HuH-7 (cell line): ENCODE results near the gene SAC3D1.
"Not testable (repeated sequence)": the region's sequence is repeated elsewhere in the genome, so short reads cannot be mapped to it uniquely, and the experiment has no call there.

Source experiments
- DNase-seq: peaks from one replicate; pipeline ENCODE4 v3.0.0; 2011; ENCODE audit warnings: low spot score

The SAC3D1 gene

GRCh38 chr11:65040847-65041622 is at the start of gene SAC3D1:
SAC3D1 (plus strand) TSS chr11:65041210; CDS start chr11:65041293, 83 bp downstream.
- peak; percentile 90 for DNase-seq

DNA sequence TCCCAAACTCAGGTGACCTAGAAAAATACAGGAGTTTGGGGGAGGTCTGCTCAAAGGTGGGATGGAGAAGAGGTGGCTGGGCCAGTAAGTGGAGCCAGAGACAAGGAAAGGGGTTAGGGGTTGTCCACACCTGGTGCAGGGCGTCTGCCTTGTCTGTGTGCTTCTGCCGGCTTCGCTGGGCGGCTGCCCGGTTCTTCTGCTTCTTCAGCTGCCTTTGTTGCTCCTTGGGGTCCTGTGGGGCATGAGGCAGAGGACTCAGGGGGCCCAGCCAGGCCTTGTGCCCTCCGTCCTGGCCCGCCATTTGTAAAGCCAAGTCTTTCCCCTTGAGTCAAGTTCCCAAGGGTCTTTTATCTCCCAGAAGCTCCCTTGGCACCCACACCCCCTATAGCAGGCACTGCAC is 46.7 kb upstream of the SAC3D1 start:
- no peak for DNase-seq

DNA sequence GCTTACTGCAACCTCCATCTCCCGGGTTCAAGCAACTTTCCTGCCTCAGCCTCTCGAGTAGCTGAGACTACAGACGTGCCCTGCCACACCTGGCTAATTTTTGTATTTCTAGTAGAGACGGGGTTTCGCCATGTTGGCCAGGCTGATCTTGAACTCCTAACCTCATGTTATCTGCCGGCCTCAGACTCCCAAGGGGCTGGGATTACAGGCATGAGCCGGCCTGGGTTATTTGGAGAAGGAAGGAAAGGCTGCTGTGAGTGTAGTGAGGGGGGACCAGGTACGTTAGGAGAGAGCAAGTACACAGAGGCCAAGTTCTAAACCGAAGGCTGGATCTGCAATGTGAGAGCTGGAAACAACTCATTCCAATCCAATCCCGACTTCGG is 44.7 kb upstream of the SAC3D1 start:
- DNase-seq = no peak

- peak; percentile 80 for DNase-seq
These were observed 44.2 kb upstream of the SAC3D1 start, which contains the start of gene BATF2 for GRCh38 chr11:64996710-64997380. BATF2 (minus strand) TSS chr11:64996971; CDS start chr11:64996914, 57 bp downstream.

GRCh38 chr11:64998141-64998540 is 42.9 kb upstream of the SAC3D1 start:
- no peak for DNase-seq

DNA sequence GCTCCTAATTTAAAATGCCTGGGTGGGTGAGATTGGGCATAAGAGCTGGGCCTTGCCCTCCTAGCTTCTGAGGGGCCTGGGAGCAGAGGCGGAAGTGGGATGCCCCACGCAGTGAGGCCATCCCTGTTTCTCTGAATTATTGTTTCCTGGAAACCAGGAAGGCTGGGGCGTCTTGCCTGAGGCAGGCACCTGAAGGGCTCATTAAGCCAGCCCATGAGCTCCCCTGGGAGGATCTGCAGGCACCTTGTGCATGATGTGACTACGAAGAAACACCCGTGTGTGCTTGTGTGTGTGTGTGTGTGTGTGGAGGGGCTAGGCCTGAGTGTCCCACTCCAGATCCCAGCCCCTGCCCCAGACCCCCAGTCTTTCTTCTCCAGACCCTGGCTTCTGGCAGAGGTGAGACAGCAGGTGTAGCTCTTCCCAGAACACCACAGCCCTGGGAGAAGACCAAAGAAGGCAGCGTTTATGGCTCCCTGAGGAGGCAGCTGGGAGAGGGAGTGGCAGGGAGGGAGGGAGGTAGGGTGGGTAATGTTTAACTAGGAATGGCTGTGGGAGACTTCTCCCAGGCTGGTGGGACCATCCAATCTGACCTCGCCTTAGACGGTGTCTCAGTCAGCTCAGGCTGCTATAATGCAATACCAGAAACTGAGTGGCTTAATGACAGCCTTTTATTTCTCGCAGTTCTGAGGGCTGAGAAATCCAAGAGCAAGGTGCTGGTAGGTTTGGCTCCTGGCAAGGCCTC is 42.1 kb upstream of the SAC3D1 start:
- peak; percentile 69 for DNase-seq

GRCh38 chr11:64999478-64999877 is 41.5 kb upstream of the SAC3D1 start:
- no peak for DNase-seq

DNA sequence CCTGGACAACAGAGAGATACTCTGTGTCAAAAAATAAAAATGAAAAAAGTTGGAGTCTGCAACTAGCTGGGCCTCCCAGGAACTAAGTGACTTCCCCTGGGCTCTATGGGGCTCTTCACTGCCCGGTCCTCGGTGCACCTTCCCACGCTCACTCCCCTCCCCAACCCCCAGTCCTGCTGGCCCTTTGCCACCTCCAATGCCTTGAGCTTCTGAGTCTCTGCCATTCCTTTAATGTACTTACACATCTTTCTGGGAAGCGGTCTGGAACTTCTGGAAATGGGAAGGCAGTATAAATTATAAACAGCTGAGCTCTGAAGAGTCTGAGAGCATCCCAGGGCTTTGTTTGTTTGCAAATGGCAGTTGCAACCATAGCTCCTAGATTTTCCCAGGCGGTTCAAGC is 38.3 kb upstream of the SAC3D1 start:
- no peak for DNase-seq

- no peak for DNase-seq
These were observed 37.7 kb upstream of the SAC3D1 start for GRCh38 chr11:65003282-65003681.

- not testable (repeated sequence) for DNase-seq
These were observed 37.0 kb upstream of the SAC3D1 start for GRCh38 chr11:65003968-65004367.

DNA sequence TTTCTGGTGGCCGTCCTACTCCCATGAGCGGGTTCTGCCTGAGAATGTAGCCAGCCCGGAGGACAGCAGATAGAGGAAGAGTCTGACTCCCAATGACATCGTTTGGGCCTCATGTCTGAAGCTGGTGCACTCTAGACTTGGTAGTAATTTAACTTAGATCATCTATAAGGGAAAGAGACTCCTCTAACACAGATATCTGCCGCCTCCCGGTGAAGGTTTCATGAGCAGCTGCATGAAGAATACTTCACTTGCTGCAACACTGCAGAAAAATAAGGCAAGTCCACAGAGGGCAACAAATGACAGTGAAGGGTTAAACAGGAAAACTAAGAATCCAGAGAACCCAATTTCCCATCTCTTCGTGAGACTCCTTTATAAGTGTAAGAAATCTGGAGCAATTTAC is 33.0 kb upstream of the SAC3D1 start:
- no peak for DNase-seq

DNA sequence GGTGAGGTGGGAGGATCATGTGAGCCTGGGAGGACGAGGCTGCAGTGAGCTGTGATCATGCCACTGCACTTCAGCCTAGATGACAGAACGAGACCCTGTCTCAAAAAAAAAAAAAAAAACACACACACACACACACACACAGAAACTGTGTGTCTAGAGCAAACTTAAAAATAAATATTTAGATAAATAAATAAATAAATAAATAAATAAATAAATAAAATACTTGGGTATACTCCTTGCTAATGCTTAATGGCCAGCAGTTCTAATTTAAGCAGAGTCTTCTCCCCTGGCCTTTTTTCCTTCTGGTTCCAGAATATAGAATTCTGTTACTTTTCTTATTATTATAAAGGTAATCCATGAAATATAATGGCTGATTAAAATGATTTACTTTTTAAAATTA is 32.1 kb upstream of the SAC3D1 start:
- DNase-seq = no peak

DNA sequence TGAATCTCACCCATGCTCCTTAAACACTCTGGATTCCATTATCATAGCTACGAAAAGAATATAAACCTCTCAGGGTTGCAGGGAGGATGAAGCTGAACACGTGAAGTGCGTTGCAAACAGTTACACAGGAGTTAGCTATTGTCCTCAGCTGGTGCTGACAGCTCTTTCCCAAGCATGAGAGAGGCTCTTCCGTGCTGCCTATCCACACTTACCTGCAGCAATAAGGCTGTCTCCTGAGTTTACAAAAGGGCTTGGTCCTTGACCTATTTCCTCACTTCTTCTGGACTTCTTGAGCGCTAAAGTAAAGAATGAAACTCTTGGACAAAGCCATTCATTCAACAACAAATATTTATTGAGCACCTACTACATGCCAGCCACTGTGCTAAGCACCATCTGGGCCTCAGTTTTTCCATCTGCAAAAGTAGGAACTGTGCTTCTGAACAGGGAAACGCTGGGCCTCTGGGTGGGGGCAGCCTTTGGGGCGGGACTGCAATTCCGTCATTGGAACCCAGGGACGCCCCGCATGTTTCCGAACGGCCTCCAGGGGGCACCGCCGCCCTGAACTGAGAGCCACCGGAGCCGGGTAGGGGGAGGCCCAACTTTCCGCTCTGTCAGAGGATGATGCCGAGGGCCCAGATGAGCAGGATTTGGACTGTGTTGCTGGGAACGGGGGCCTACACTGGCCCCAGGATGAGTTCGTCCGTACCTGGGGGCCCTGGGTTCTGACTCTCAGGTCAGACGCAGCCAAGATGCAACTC is 27.7 kb upstream of the SAC3D1 start:
- DNase-seq = peak; percentile 89

DNA sequence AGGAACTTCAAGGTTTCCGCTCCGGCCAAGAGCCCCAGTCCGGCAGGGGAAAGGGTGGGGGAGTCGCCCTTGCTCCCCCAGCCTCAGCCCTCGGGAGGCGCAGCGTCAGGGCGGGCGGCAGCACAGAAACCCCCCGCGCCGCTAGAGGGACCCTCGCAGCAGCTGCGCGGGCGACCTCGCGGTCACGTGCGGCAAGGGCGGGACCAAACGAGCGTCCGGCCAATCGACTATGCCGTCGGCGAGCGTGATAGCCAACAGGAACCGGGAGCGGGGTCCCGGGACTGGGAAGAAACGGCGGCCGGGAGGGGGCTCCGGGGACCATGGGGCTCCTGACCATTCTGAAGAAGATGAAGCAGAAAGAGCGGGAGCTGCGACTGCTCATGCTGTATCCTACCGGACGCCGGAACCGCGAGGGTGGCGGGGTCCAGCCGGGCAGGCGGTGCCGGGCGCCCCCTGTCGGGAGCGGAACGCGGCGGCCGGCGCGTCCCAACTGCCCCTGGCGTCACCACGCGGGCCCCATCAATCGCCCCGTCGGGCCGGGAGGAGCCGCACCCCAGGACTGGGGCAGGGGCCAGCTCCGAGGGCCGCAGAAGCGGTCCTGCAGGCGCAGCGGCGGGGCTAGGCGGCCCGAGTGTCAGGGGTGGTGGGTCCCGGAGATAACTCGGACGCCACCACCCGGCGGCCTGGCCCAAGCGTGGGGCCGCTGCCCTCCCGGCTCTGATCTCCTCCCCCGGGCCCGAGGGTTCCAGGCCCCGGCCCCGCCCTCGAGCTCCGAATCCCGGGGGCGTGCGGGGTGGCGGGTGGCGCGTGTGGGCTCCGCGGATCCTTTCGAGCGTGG is 26.9 kb upstream of the SAC3D1 start, which contains the start of gene ARL2:
Gene ARL2, plus strand, starts transcription at position 273 of the 838 bp plus-strand sequence. Its CDS starts 48 bp downstream, at position 321.
- peak; percentile 84 for DNase-seq

- no peak for DNase-seq
These were observed 26.2 kb upstream of the SAC3D1 start for GRCh38 chr11:65014726-65015227.

- DNase-seq = no peak
These were observed 24.3 kb upstream of the SAC3D1 start for GRCh38 chr11:65016705-65017104.

DNA sequence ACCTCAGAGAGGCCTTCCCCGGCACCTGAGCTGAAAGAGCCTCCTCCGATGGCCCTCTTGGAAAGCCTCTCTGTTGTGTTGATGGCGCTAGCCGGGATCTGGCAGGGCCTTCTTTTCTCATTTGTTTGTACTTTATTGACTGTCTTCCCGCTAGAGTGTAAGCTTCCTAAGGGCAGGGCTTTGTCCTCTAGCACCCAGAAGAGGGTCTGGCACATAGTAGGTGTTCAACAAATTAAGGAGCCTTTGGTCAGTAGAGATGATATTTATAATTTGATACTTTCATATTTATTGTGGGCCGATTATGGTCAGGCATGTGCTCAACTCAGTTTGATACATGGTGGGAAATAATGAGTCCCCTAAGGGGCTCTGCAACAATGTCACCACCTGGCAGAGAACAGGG is 23.1 kb upstream of the SAC3D1 start:
- no peak for DNase-seq

- DNase-seq = no peak
These were observed 21.2 kb upstream of the SAC3D1 start for GRCh38 chr11:65019824-65020223.

GRCh38 chr11:65021003-65021402 is 20.0 kb upstream of the SAC3D1 start:
- DNase-seq = no peak

GRCh38 chr11:65021509-65021908 is 19.5 kb upstream of the SAC3D1 start:
- DNase-seq = no peak

DNA sequence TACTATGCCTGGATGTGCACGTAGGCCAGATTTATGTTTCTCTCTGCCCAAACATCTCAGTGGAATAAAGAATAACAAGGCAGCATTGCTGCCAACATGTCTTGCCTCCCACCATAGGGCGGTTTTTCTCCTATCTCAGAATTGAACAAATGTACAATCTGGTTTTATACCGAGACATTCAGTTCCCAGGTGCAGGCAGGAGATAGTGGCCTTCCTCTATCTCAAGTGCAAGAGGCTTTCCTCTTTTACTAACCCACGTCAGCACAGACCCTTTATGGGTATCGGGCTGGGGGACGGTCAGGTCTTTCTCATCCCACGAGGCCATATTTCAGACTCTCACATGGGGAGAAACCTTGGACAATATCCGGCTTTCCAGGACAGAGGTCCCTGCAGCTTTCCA is 17.5 kb upstream of the SAC3D1 start:
- not testable (repeated sequence) for DNase-seq
